GM12878 (cell line): Measurements from ENCODE around the gene DCAF6. TPM values are rescaled to one million over a fixed set of nuclear protein-coding genes. Genes with fewer than 3 reads are reported as not detected.

Source experiments
- ATAC-seq: fragments of 200-7000 bp; cut with Tn5 transposase; 3 replicates; pipeline ENCODE4 v1.9.1; 2020; ENCODE audit warnings: mild to moderate bottlenecking, moderate library complexity
- BruUV-seq: library from RNA; stranded (reverse); fragments of 400-500 nt; replicated peaks from 2 replicates; lab custom pipeline; 2021; lab: Mats Ljungman, UMichigan
- CTCF ChIA-PET: fragments of 300-600 bp; sonication (Branson Sonifier 250); formaldehyde crosslinking; extraction: SDS; loops from one replicate; lab custom pipeline; 2021; ENCODE audit warnings: inconsistent platforms; lab: Yijun Ruan, JAX
- POLR2A ChIA-PET: fragments of 350-600 bp; formaldehyde crosslinking; extraction: SDS; loops from one replicate; lab custom pipeline; 2021; ENCODE audit warnings: inconsistent platforms; lab: Charles Lee
- RAD21 ChIA-PET: fragments of 300-600 bp; sonication (Branson Sonifier 250); formaldehyde crosslinking; loops from one replicate; lab custom pipeline; 2023; ENCODE audit warnings: antibody characterized with exemption; ENCODE audit not compliant: unreplicated experiment; lab: Charles Lee
- SMC1A ChIA-PET: fragments of 300-600 bp; sonication (Branson Sonifier 250); formaldehyde crosslinking; loops from one replicate; lab custom pipeline; 2023; ENCODE audit not compliant: unreplicated experiment, uncharacterized antibody; lab: Charles Lee
- DNase-seq: peaks from one replicate; pipeline ENCODE4 v3.0.0-alpha.2; 2011; ENCODE audit warnings: low read depth, low spot score
- FAIRE-seq: peaks from 3 replicates; lab custom pipeline; 2011; peaks lifted over from hg19 to GRCh38; lab: Jason Lieb, UNC
- H2AFZ ChIP-seq: 2 replicates; pipeline ENCODE4 v1.6.0; 2011; ENCODE audit warnings: low read depth, low read length, control low read depth; ENCODE audit not compliant: control insufficient read depth
- H3K27ac ChIP-seq: 2 replicates; pipeline ENCODE4 v1.5.1; 2011; ENCODE audit warnings: control low read depth; ENCODE audit not compliant: control insufficient read depth, insufficient read depth
- H3K27me3 ChIP-seq, 2 experiments: replicated peaks in 1 of 2; 2 replicates each; pipeline versions ENCODE4 v1.6.0 to v1.6.1; 2011; ENCODE audit warnings: low read length in 1 of 2; ENCODE audit not compliant: control insufficient read depth in 2 of 2, insufficient read depth in 2 of 2
- H3K36me3 ChIP-seq, 2 experiments: 2 replicates each; pipeline ENCODE4 v1.5.1; 2011; ENCODE audit warnings: low read length in 1 of 2; ENCODE audit not compliant: control insufficient read depth in 2 of 2, insufficient read depth in 2 of 2
- H3K4me1 ChIP-seq: 2 replicates; pipeline ENCODE4 v1.6.1; 2011; ENCODE audit warnings: mild to moderate bottlenecking, low read length, moderate library complexity, mixed read lengths; ENCODE audit not compliant: control insufficient read depth, insufficient read depth
- H3K4me2 ChIP-seq: 2 replicates; pipeline ENCODE4 v1.6.0; 2011; ENCODE audit warnings: control low read depth; ENCODE audit not compliant: control insufficient read depth, insufficient read depth
- H3K4me3 ChIP-seq: fragments of 200-600 bp; sonication (generic); 2 replicates; pipeline ENCODE4 v1.5.1; 2016
- H3K79me2 ChIP-seq: 2 replicates; pipeline ENCODE4 v1.6.0; 2011; ENCODE audit warnings: low read length; ENCODE audit not compliant: control insufficient read depth, insufficient read depth
- H3K9ac ChIP-seq: 2 replicates; pipeline ENCODE4 v1.8.0; 2011; ENCODE audit warnings: low read length, control low read depth, mixed read lengths; ENCODE audit not compliant: control insufficient read depth, insufficient read depth
- H3K9me3 ChIP-seq: replicated peaks from 3 replicates; pipeline ENCODE4 v1.5.1; 2011; ENCODE audit warnings: mild to moderate bottlenecking, low read length; ENCODE audit not compliant: control insufficient read depth, insufficient read depth
- H4K20me1 ChIP-seq: 2 replicates; pipeline ENCODE4 v1.6.0; 2011; ENCODE audit not compliant: control insufficient read depth, insufficient read depth
- BCL11A ChIP-seq: IDR thresholded peaks from 2 replicates; pipeline ENCODE4 v1.6.1; 2011; ENCODE audit warnings: low read depth, low read length
- CHD4 ChIP-seq: fragments of 200-600 bp; sonication (generic); IDR thresholded peaks from 2 replicates; pipeline ENCODE4 v1.6.1; 2016; ENCODE audit warnings: mild to moderate bottlenecking
- IKZF1 ChIP-seq: fragments of 450-650 bp; conservative IDR thresholded peaks from 2 replicates; pipeline ENCODE4 v1.6.1; 2017; ENCODE audit warnings: antibody characterized with exemption, mild to moderate bottlenecking
- MEF2A ChIP-seq: IDR thresholded peaks from 2 replicates; pipeline ENCODE4 v1.6.1; 2011; ENCODE audit warnings: low read depth, mild to moderate bottlenecking, low read length, moderate library complexity; ENCODE audit not compliant: insufficient read depth
- POLR2A ChIP-seq: IDR thresholded peaks from 2 replicates; pipeline ENCODE4 v1.6.1; 2011; ENCODE audit warnings: low read depth, mild to moderate bottlenecking, low read length
- RB1 ChIP-seq: fragments of 450-650 bp; formaldehyde crosslinking; IDR thresholded peaks from 2 replicates; pipeline ENCODE4 v1.6.1; 2017; ENCODE audit warnings: mild to moderate bottlenecking, borderline replicate concordance
- RBBP5 ChIP-seq: fragments of 200-600 bp; sonication (generic); conservative IDR thresholded peaks from 2 replicates; pipeline ENCODE4 v1.6.1; 2016
- SPI1 ChIP-seq: IDR thresholded peaks from 2 replicates; pipeline ENCODE4 v1.6.1; 2011; ENCODE audit warnings: low read depth, mild to moderate bottlenecking, low read length, moderate library complexity, borderline replicate concordance; ENCODE audit not compliant: insufficient read depth
- ZNF384 ChIP-seq: IDR thresholded peaks from 2 replicates; pipeline ENCODE4 v1.6.1; 2012; ENCODE audit warnings: low read depth, mild to moderate bottlenecking, low read length, improper control_type of control experiment, borderline replicate concordance
- WGBS: methylation state at CpG from one replicate; pipeline ENCODE4 v1.1.6; 2016; ENCODE audit warnings: low lambda C conversion rate; ENCODE audit not compliant: insufficient replicate concordance, insufficient coverage; ENCODE audit errors: missing lambda C conversion rate; 5-methylcytosine and 5-hydroxymethylcytosine counted together
- in situ Hi-C: fragments of 300-500 bp; cut with MboI; formaldehyde crosslinking; loops from 9 replicates; pipeline ENCODE4 v1.14.3; 2018; ENCODE audit warnings: mixed read lengths
- intact Hi-C: fragments of 100-400 bp; cut with micrococcal nuclease; formaldehyde crosslinking; loops from one replicate; pipeline ENCODE4 v1.14.2; 2022; ENCODE audit not compliant: unreplicated experiment
- polyA plus RNA-seq, 11 experiments: library from polyadenylated mRNA; depleted of rRNA in 4 of 11; unstranded in 6 of 11; stranded (reverse) in 5 of 11; fragments of >200 nt; fragmentation: Nextera tagmentation in 4 of 11; fragmentation: Illumina TruSeq in 1 of 11; extraction: Ambion mirVana in 4 of 11; extraction: Trizol in 1 of 11; gene quantifications; 1 replicate in 1 of 11; 2 replicates in 10 of 11; pipeline versions ENCODE4 v1.2.1 to v1.2.3, GENCODE V29; 2011 to 2016; ENCODE audit warnings: inconsistent platforms in 2 of 11, missing spikeins in 2 of 11, low read depth in 1 of 11
- total RNA-seq, 4 experiments: library from RNA; depleted of rRNA in 3 of 4; stranded (reverse); fragments of >200 nt in 3 of 4; fragmentation: Illumina TruSeq in 1 of 4; extraction: Trizol in 1 of 4; gene quantifications; 2 replicates each; pipeline versions ENCODE4 v1.2.1 to v1.2.3, GENCODE V29; 2013 to 2021
- TF ChIP-seq, protein P1 (sequence below): IDR thresholded peaks from 2 replicates; pipeline ENCODE4 v1.6.1; 2012; ENCODE audit warnings: low read depth, low read length, improper control_type of control experiment
- TF ChIP-seq, protein P2 (sequence below): fragments of 450-650 bp; formaldehyde crosslinking; IDR thresholded peaks from 2 replicates; pipeline ENCODE4 v1.4.0; 2022; ENCODE audit warnings: mild to moderate bottlenecking, moderate library complexity

The DCAF6 gene
- total and polyA plus RNA-seq, 10 of the 15 experiments (the other 5 are each of a cell fraction or from before 2014, with no cell fraction given), result 11.4 to 62.7 (median 33.0) TPM

DNA sequence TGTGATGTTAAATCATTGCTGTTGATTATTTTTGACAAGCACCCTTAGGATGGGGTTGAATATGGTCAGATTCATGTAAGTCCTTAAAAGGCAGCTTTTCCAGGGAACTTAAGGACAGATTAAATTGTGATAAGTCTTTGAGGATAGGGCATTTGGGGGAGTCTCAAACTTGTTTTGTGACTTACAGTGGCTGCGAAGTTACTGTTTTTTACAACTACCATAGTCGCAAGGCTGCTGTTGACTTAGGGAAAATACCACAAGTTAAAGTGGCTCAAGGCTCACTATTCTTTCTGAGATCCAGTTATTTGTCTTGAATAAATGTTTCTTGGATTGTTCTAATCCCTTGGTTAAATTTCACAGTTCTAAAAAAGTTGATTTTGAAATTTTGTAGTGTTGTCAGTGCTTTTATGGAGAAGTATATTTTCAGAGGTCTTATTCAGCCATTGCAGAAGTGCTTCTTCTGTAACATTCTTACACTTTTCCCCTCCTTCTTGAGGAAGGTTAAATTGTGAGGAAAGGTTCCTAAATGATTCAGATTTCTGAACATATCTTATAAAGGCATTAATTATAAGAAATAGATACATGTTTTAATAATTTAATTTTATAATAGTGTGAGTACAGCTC lies 47.4 kb downstream of the DCAF6 start:
- H4K20me1 ChIP-seq, result no peaks in the 10 kb centered on the region
- ChIA-PET SMC1A (interaction anchor here (0.6 to 0.7 kb wide), 2 partner anchors 145 to 396 kb away, joined by 3 read pairs; no protein-coding TSS in a partner anchor), CTCF (interaction anchor here (0.6 kb wide), 1 partner anchor 213 kb away, joined by 3 read pairs; no protein-coding TSS in a partner anchor), POLR2A (no interaction called here), RAD21 (no interaction called here)
- in situ Hi-C loops (no loop called here), intact Hi-C loops (no loop called here)
- TF ChIP-seq, protein P1, sequence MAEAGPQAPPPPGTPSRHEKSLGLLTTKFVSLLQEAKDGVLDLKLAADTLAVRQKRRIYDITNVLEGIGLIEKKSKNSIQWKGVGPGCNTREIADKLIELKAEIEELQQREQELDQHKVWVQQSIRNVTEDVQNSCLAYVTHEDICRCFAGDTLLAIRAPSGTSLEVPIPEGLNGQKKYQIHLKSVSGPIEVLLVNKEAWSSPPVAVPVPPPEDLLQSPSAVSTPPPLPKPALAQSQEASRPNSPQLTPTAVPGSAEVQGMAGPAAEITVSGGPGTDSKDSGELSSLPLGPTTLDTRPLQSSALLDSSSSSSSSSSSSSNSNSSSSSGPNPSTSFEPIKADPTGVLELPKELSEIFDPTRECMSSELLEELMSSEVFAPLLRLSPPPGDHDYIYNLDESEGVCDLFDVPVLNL, result no peak
- TF ChIP-seq POLR2A, result no peak
- no peak for TF ChIP-seq MEF2A
- H3K9ac ChIP-seq, result no peak overlapping the region
- H3K79me2 ChIP-seq, result no peaks in the 10 kb centered on the region; the same call in 1 of the 2 replicates
- no peak for DNase-seq
- WGBS, result 98% methylated on average over 2 of the region's 2 CpGs
- H3K4me3 ChIP-seq, result no peak overlapping the region
- no TSS peak for BruUV-seq
- no peak overlapping the region for H3K4me2 ChIP-seq
- no peaks in the 10 kb centered on the region for H3K9me3 ChIP-seq
- no peak for ATAC-seq
- no peak overlapping the region for H3K27ac ChIP-seq
- H3K27me3 ChIP-seq, result no peaks in the 10 kb centered on the region
- peaks cover 0 to 7% of the 10 kb centered on the region in 2 experiments; a peak in 2 of 4 replicates for H3K36me3 ChIP-seq
- FAIRE-seq, result no peak
- H2AFZ ChIP-seq, result no peak overlapping the region
- H3K4me1 ChIP-seq, result no peaks in the 10 kb centered on the region

DNA sequence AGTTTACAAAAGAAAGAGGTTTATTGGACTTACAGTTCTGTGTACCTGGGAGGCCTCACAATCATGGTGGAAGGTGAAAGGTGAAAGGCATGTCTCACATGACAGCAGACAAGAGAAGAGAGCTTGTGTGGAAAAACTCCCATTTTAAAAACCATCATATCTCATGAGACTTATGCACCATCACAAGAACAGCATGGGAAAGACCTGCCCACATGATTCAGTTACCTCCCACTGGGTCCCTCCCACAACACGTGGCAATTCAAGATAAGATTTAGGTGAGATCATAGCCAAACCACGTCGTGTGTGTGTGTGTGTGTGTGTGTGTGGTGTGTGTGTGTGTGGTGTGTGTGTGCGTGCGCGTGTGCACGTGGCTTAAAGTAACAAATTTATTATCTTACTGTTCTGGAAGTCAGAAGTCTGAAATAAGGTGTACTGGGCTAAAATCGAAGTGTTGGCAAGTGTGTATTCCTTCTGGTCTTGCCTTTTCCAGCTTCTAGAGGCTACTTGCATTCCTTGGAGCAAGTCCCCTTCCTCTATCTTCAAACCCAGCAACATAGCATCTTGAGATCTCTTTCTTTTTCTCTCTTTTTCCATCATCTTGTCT lies 48.5 kb downstream of the DCAF6 start:
- ChIA-PET SMC1A (no interaction called here), RAD21 (no interaction called here), POLR2A (no interaction called here), CTCF (no interaction called here)
- FAIRE-seq (no peak), DNase-seq (no peak), ATAC-seq (no peak)
- H4K20me1 ChIP-seq, result no peaks in the 10 kb centered on the region
- H3K9me3 ChIP-seq, result no peaks in the 10 kb centered on the region
- in situ Hi-C loops, result no loop called here
- H3K36me3 ChIP-seq, result peaks cover 0 to 7% of the 10 kb centered on the region in 2 experiments; a peak in 2 of 4 replicates
- intact Hi-C loops, result no loop called here
- no peak overlapping the region for H3K4me3 ChIP-seq
- no peaks in the 10 kb centered on the region for H3K27me3 ChIP-seq
- H3K4me2 ChIP-seq, result no peak overlapping the region
- H2AFZ ChIP-seq, result no peak overlapping the region
- H3K4me1 ChIP-seq, result no peaks in the 10 kb centered on the region
- 93% methylated on average over 8 of the region's 8 CpGs for WGBS
- BruUV-seq, result no TSS peak
- no peak overlapping the region for H3K9ac ChIP-seq
- H3K27ac ChIP-seq, result no peak overlapping the region
- no peaks in the 10 kb centered on the region; the same call in 1 of the 2 replicates for H3K79me2 ChIP-seq
- no peak for TF ChIP-seq ZNF384
- TF ChIP-seq, protein P2, sequence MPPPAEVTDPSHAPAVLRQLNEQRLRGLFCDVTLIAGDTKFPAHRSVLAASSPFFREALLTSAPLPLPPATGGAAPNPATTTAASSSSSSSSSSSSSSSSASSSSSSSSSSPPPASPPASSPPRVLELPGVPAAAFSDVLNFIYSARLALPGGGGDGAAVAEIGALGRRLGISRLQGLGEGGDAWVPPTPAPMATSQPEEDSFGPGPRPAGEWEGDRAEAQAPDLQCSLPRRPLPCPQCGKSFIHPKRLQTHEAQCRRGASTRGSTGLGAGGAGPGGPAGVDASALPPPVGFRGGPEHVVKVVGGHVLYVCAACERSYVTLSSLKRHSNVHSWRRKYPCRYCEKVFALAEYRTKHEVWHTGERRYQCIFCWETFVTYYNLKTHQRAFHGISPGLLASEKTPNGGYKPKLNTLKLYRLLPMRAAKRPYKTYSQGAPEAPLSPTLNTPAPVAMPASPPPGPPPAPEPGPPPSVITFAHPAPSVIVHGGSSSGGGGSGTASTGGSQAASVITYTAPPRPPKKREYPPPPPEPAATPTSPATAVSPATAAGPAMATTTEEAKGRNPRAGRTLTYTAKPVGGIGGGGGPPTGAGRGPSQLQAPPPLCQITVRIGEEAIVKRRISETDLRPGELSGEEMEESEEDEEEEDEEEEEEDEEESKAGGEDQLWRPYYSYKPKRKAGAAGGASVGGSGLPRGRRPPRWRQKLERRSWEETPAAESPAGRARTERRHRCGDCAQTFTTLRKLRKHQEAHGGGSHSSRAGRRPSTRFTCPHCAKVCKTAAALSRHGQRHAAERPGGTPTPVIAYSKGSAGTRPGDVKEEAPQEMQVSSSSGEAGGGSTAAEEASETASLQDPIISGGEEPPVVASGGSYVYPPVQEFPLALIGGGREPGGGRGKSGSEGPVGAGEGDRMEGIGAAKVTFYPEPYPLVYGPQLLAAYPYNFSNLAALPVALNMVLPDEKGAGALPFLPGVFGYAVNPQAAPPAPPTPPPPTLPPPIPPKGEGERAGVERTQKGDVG (CRISPR knock-in tag), result no peak
- no peak for TF ChIP-seq SPI1
- no peak for TF ChIP-seq CHD4
- no peak for TF ChIP-seq RB1
- no peak for TF ChIP-seq RBBP5
- TF ChIP-seq IKZF1, result no peak
- no peak for TF ChIP-seq BCL11A
